ENCODE measurements around the gene GZF1. TPM values are rescaled to one million over a fixed set of nuclear protein-coding genes. Genes with fewer than 3 reads are reported as not detected.

The GZF1 gene
- polyA plus RNA-seq, 1 experiment: 14.3 TPM

GRCh38 chr20:23361119-23361475 lies 885 bp upstream of the GZF1 start:
- Histone ChIP-seq H3K27me3 (ENCODE audit: control insufficient read depth, insufficient read depth, low read length) (no peaks in the 10 kb centered on the region), H3K9me3 (ENCODE audit: control insufficient read depth, insufficient read depth, low read length) (peaks cover 3% of the 10 kb centered on the region; the same call in 1 of the 2 replicates), H3K27ac (ENCODE audit: low read depth, low read length) (peak overlapping the region; percentile 95), H3K4me3 (ENCODE audit: low read depth, low read length) (peak overlapping the region; percentile 74)
- no peak for DNase-seq (ENCODE audit: low read depth, low spot score)
- CTCF ChIA-PET: interaction anchor here (4.0 kb wide), 1 partner anchor 11 kb away, joined by 27 read pairs; the partner anchor contains the start of gene NXT1
- POLR2A ChIA-PET: interaction anchor here (1.0 to 1.5 kb wide), 2 partner anchors 11 to 60 kb away, joined by 4 to 9 read pairs; partner anchors contain the start of genes NAPB and NXT1
- no peak for TF ChIP-seq CTCF (IDR thresholded peaks at IDR 0.05; ENCODE audit: low read depth, low read length)

GRCh38 chr20:23362392-23363256 lies 642 bp downstream of the GZF1 start:
- Histone ChIP-seq H3K9me3 (ENCODE audit: control insufficient read depth, insufficient read depth, low read length) (peaks cover 3% of the 10 kb centered on the region; the same call in 1 of the 2 replicates), H3K4me3 (ENCODE audit: low read depth, low read length) (peak overlapping the region; percentile 82), H3K27me3 (ENCODE audit: control insufficient read depth, insufficient read depth, low read length) (no peaks in the 10 kb centered on the region), H3K27ac (ENCODE audit: low read depth, low read length) (peak overlapping the region; percentile 78)
- POLR2A ChIA-PET: interaction anchor here (1.2 kb wide), 1 partner anchor 13 kb away, joined by 3 read pairs; no protein-coding TSS in a partner anchor
- CTCF ChIA-PET: no interaction called here
- TF ChIP-seq CTCF (IDR thresholded peaks at IDR 0.05; ENCODE audit: low read depth, low read length): no peak
- DNase-seq (ENCODE audit: low read depth, low spot score): no peak

GRCh38 chr20:23363257-23363649 lies 1.3 kb downstream of the GZF1 start:
- no peak for TF ChIP-seq CTCF (IDR thresholded peaks at IDR 0.05; ENCODE audit: low read depth, low read length)
- ChIA-PET POLR2A (interaction anchor here (1.2 kb wide), 1 partner anchor 13 kb away, joined by 3 read pairs; no protein-coding TSS in a partner anchor), CTCF (no interaction called here)
- Histone ChIP-seq H3K4me3 (ENCODE audit: low read depth, low read length) (peak overlapping the region; percentile 82), H3K27ac (ENCODE audit: low read depth, low read length) (no peak overlapping the region), H3K27me3 (ENCODE audit: control insufficient read depth, insufficient read depth, low read length) (no peaks in the 10 kb centered on the region), H3K9me3 (ENCODE audit: control insufficient read depth, insufficient read depth, low read length) (peaks cover 3% of the 10 kb centered on the region; the same call in 1 of the 2 replicates)
- no peak for DNase-seq (ENCODE audit: low read depth, low spot score)

GRCh38 chr20:23365390-23366165 lies 3.6 kb downstream of the GZF1 start:
- peak overlapping the region; percentile 12 for H3K27ac ChIP-seq (ENCODE audit: low read depth, low read length)
- no peak for DNase-seq (ENCODE audit: low read depth, low spot score)
- no peak overlapping the region for H3K4me3 ChIP-seq (ENCODE audit: low read depth, low read length)
- peaks cover 3% of the 10 kb centered on the region; the same call in 1 of the 2 replicates for H3K9me3 ChIP-seq (ENCODE audit: control insufficient read depth, insufficient read depth, low read length)
- ChIA-PET POLR2A (no interaction called here), CTCF (interaction anchor here (1.3 kb wide), 1 partner anchor 54 kb away, joined by 3 read pairs; no protein-coding TSS in a partner anchor)
- H3K27me3 ChIP-seq (ENCODE audit: control insufficient read depth, insufficient read depth, low read length): no peaks in the 10 kb centered on the region
- TF ChIP-seq CTCF (IDR thresholded peaks at IDR 0.05; ENCODE audit: low read depth, low read length): no peak

Measured in AG04450 (cell line).